ENCODE measurements around the gene HBA1. TPM values are rescaled to one million over a fixed set of nuclear protein-coding genes. Genes with fewer than 3 reads are reported as not detected.

Gene HBA1
- total and polyA plus RNA-seq, 2 of the 4 experiments (the other 2 are of a cell fraction) = 0.21 TPM; not detected in 1

- CTCF ChIA-PET = no interaction called here
- H3K14ac ChIP-seq (replicated peaks; ENCODE audit: low read depth, low read length) = no peak overlapping the region
- no peaks in the 10 kb centered on the region; the same call in 1 of the 2 replicates for H3K4me1 ChIP-seq (ENCODE audit: control insufficient read depth, insufficient read depth, low read length)
- in situ Hi-C loops (cut with MboI; ENCODE audit: low sequenced_read_pairs) (no loop called here), dilution Hi-C loops (cut with HindIII; ENCODE audit: low sequenced_read_pairs, unreplicated experiment) (no loop called here), intact Hi-C loops (cut with micrococcal nuclease) (no loop called here)
- H4K8ac ChIP-seq (ENCODE audit: low read depth in 2 of 2, low read length in 2 of 2) = no peak overlapping the region
- H3K9ac ChIP-seq (ENCODE audit: low read depth, low read length) = no peak overlapping the region
- 0% methylated on average over 4 of the region's 77 CpGs; no CpG with 5 or more reads in 1 of the 2 experiments for WGBS, 2 experiments (ENCODE audit: extremely low coverage in 2 of 2, insufficient read length in 1 of 2)
- no peak overlapping the region for H3K27ac ChIP-seq (ENCODE audit: insufficient read depth, low read length)
- DNase-seq (no peak), ATAC-seq (ENCODE audit: low read depth) (peak; percentile 63; the same call in 1 of the 2 replicates)
- H2AFZ ChIP-seq (replicated peaks; ENCODE audit: low read length, poor library complexity) = peak overlapping the region; percentile 51
- H4K20me1 ChIP-seq (ENCODE audit: insufficient read depth, low read length) = peaks cover 5% of the 10 kb centered on the region
- no peak overlapping the region for H3K23ac ChIP-seq (ENCODE audit: low read depth, low read length)
- no peak overlapping the region for H2BK20ac ChIP-seq (ENCODE audit: low read depth, low read length)
- no peak overlapping the region for H3K56ac ChIP-seq (ENCODE audit: extremely low read depth, insufficient read depth, low read length)
- no peak overlapping the region for H3K4ac ChIP-seq (ENCODE audit: low read depth, low read length)
- no peak overlapping the region for H4K5ac ChIP-seq (ENCODE audit: low read depth, low read length)
- H2AK9ac ChIP-seq (replicated peaks; ENCODE audit: low read depth, low read length, poor library complexity) = no peak overlapping the region
- H3K18ac ChIP-seq (ENCODE audit: low read depth, low read length) = no peak overlapping the region
- H3K4me2 ChIP-seq (ENCODE audit: low read depth, low read length) = peak overlapping the region; percentile 67
- no peaks in the 10 kb centered on the region for H3K36me3 ChIP-seq (ENCODE audit: control insufficient read depth, insufficient read depth, low read length)
- POLR2A ChIA-PET (ENCODE audit: unreplicated experiment) = no interaction called here
- no peak overlapping the region for H2BK5ac ChIP-seq (ENCODE audit: low read depth, low read length, poor library complexity, severe bottlenecking)
- H3K79me1 ChIP-seq (ENCODE audit: low read depth in 1 of 2, low read length in 2 of 2) = no peaks in the 10 kb centered on the region
- H3K9me3 ChIP-seq (ENCODE audit: control insufficient read depth, insufficient read depth, low read length) = no peaks in the 10 kb centered on the region; the same call in none of the 2 replicates
- H3K27me3 ChIP-seq (ENCODE audit: control insufficient read depth, insufficient read depth, low read length) = peaks cover 57% of the 10 kb centered on the region
- no peak overlapping the region for H2BK15ac ChIP-seq (ENCODE audit: low read depth, low read length)
- H2AK5ac ChIP-seq (ENCODE audit: low read depth, low read length) = no peak overlapping the region
- H4K91ac ChIP-seq (ENCODE audit: insufficient read depth, low read depth, low read length) = no peak overlapping the region
- no peak overlapping the region for H2BK120ac ChIP-seq (ENCODE audit: low read depth, low read length)
- TF ChIP-seq MAFK (IDR thresholded peaks at IDR 0.05; ENCODE audit: low read depth, low read length) = no peak
- no peak for TF ChIP-seq RFX5 (IDR thresholded peaks at IDR 0.05; ENCODE audit: low read depth, low read length)
- TF ChIP-seq NFE2L2 (IDR thresholded peaks at IDR 0.05; ENCODE audit: low read depth, low read length) = no peak
- TF ChIP-seq CHD1 (IDR thresholded peaks at IDR 0.05; ENCODE audit: low read depth, low read length) = no peak
- no peak for TF ChIP-seq CEBPB (IDR thresholded peaks at IDR 0.05; ENCODE audit: low read depth, low read length)
- no peak for TF ChIP-seq POLR2A (IDR thresholded peaks at IDR 0.05; ENCODE audit: low read depth, low read length)
- no peak for TF ChIP-seq MXI1 (IDR thresholded peaks at IDR 0.05; ENCODE audit: borderline replicate concordance, low read depth, low read length)
- TF ChIP-seq, protein P1, sequence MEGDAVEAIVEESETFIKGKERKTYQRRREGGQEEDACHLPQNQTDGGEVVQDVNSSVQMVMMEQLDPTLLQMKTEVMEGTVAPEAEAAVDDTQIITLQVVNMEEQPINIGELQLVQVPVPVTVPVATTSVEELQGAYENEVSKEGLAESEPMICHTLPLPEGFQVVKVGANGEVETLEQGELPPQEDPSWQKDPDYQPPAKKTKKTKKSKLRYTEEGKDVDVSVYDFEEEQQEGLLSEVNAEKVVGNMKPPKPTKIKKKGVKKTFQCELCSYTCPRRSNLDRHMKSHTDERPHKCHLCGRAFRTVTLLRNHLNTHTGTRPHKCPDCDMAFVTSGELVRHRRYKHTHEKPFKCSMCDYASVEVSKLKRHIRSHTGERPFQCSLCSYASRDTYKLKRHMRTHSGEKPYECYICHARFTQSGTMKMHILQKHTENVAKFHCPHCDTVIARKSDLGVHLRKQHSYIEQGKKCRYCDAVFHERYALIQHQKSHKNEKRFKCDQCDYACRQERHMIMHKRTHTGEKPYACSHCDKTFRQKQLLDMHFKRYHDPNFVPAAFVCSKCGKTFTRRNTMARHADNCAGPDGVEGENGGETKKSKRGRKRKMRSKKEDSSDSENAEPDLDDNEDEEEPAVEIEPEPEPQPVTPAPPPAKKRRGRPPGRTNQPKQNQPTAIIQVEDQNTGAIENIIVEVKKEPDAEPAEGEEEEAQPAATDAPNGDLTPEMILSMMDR (conservative IDR thresholded peaks at IDR 0.05; ENCODE audit: low read depth, low read length) = no peak
- TF ChIP-seq RCOR1 (IDR thresholded peaks at IDR 0.05; ENCODE audit: insufficient replicate concordance, low read length) = no peak
- no peak for TF ChIP-seq FOS (IDR thresholded peaks at IDR 0.05; ENCODE audit: low read depth, low read length)
- no peak for TF ChIP-seq SMC3 (IDR thresholded peaks at IDR 0.05; ENCODE audit: low read depth, low read length)
- TF ChIP-seq, protein P2, sequence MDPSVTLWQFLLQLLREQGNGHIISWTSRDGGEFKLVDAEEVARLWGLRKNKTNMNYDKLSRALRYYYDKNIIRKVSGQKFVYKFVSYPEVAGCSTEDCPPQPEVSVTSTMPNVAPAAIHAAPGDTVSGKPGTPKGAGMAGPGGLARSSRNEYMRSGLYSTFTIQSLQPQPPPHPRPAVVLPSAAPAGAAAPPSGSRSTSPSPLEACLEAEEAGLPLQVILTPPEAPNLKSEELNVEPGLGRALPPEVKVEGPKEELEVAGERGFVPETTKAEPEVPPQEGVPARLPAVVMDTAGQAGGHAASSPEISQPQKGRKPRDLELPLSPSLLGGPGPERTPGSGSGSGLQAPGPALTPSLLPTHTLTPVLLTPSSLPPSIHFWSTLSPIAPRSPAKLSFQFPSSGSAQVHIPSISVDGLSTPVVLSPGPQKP (IDR thresholded peaks at IDR 0.05; ENCODE audit: borderline replicate concordance, low read depth, low read length) = no peak
- no peak for TF ChIP-seq MAZ (IDR thresholded peaks at IDR 0.05; ENCODE audit: borderline replicate concordance, low read depth, low read length)
- no peak for TF ChIP-seq RAD21 (IDR thresholded peaks at IDR 0.05; ENCODE audit: low read length)
- TF ChIP-seq BHLHE40 (IDR thresholded peaks at IDR 0.05; ENCODE audit: low read depth, low read length) = no peak
- no peak for TF ChIP-seq USF2 (IDR thresholded peaks at IDR 0.05; ENCODE audit: low read depth, low read length)
- H3K4me3 ChIP-seq (ENCODE audit: insufficient read depth, low read depth, low read length) = no peak overlapping the region
- BruUV-seq (replicated peaks) = no TSS peak
- H3K9me1 ChIP-seq (ENCODE audit: insufficient read depth, low read length) = 0 out of 2 replicates have a peak, but pooled peaks cover 4% of the 10 kb centered on the region
Measured at GRCh38 chr16:164827-165538, 11.5 kb upstream of the HBA1 start.
